ENCODE results near the gene PDE4B.

GRCh38 chr1:66290761-66291530, 498.3 kb downstream of the PDE4B start:
- TF ChIP-seq CTCF (IDR thresholded peaks at IDR 0.05) (no peak), POLR2A (IDR thresholded peaks at IDR 0.05) (no peak)

Data from heart left ventricle (tissue), 13 donors.